K562 (cell line): Measurements from ENCODE around the gene STIM1. TPM values are rescaled to one million over a fixed set of nuclear protein-coding genes. Genes with fewer than 3 reads are reported as not detected.

Experiments
- ARID1B ChIP-seq: fragments of 450-650 bp; IDR thresholded peaks from 2 replicates; pipeline ENCODE4 v1.6.1; 2016; ENCODE audit warnings: antibody characterized with exemption, mild to moderate bottlenecking, inconsistent platforms
- EP400 ChIP-seq: fragments of 450-650 bp; IDR thresholded peaks from 2 replicates; pipeline ENCODE4 v1.6.1; 2017; ENCODE audit warnings: antibody characterized with exemption, mild to moderate bottlenecking, moderate library complexity
- HMG20A ChIP-seq: fragments of 450-650 bp; formaldehyde crosslinking; conservative IDR thresholded peaks from 2 replicates; pipeline ENCODE4 v1.4.0; 2020; ENCODE audit warnings: mild to moderate bottlenecking, mixed read lengths
- KAT2B ChIP-seq: IDR thresholded peaks from one replicate; pipeline ENCODE4 v1.6.1; 2012; ENCODE audit warnings: low read depth, mild to moderate bottlenecking, control low read depth, inconsistent platforms, low read length, moderate library complexity
- MAZ ChIP-seq, 2 experiments: fragments of 450-650 bp in 1 of 2; sonication (generic) in 1 of 2; formaldehyde crosslinking; IDR thresholded peaks in 1 of 2; conservative IDR thresholded peaks in 1 of 2; 2 replicates each; pipeline versions ENCODE4 v1.4.0 to v1.5.0; 2020; ENCODE audit warnings: mild to moderate bottlenecking in 1 of 2, missing genetic modification reagents in 1 of 2
- NFIC ChIP-seq: fragments of 450-650 bp; IDR thresholded peaks from 2 replicates; pipeline ENCODE4 v1.6.1; 2017; ENCODE audit warnings: mild to moderate bottlenecking, inconsistent platforms
- NUFIP1 ChIP-seq: fragments of 450-650 bp; IDR thresholded peaks from 2 replicates; pipeline ENCODE4 v1.6.1; 2018; ENCODE audit not compliant: partially characterized antibody
- RAD51 ChIP-seq: fragments of 450-650 bp; IDR thresholded peaks from 2 replicates; pipeline ENCODE4 v1.7.1; 2016; ENCODE audit warnings: low read depth, mild to moderate bottlenecking, borderline replicate concordance
- RBM17 ChIP-seq: fragments of 200-400 bp; formaldehyde crosslinking; IDR thresholded peaks from 2 replicates; pipeline ENCODE4 v1.6.1; 2017; ENCODE audit warnings: low read depth, mild to moderate bottlenecking, low read length, borderline replicate concordance
- TCF7 ChIP-seq: sonication (generic); IDR thresholded peaks from 2 replicates; pipeline ENCODE4 v1.6.1; 2016; ENCODE audit warnings: antibody characterized with exemption, borderline replicate concordance
- TFAM ChIP-seq: fragments of 250-450 bp; sonication (Bioruptor Pico); conservative IDR thresholded peaks from 2 replicates; pipeline ENCODE4 v1.5.0; 2021; ENCODE audit warnings: mild to moderate bottlenecking, moderate library complexity
- ZNF184 ChIP-seq: sonication (generic); formaldehyde crosslinking; IDR thresholded peaks from 2 replicates; pipeline ENCODE4 v1.5.0; 2020; ENCODE audit warnings: missing genetic modification reagents
- ZNF217 ChIP-seq: sonication (generic); formaldehyde crosslinking; IDR thresholded peaks from 2 replicates; pipeline ENCODE4 v1.8.0; 2022; ENCODE audit warnings: mild to moderate bottlenecking, missing genetic modification reagents
- ZNF23 ChIP-seq: fragments of 250-450 bp; sonication (Bioruptor Pico); IDR thresholded peaks from 2 replicates; pipeline ENCODE4 v1.4.0; 2020; ENCODE audit warnings: mild to moderate bottlenecking
- polyA plus RNA-seq, 8 experiments: library from polyadenylated mRNA; depleted of rRNA in 4 of 8; stranded (reverse) in 5 of 8; unstranded in 3 of 8; fragments of >200 nt; fragmentation: Nextera tagmentation in 2 of 8; fragmentation: Illumina TruSeq in 1 of 8; extraction: Ambion mirVana in 2 of 8; extraction: Trizol in 1 of 8; gene quantifications; 2 replicates each; pipeline versions ENCODE4 v1.2.1 to v1.2.3, GENCODE V29; 2011 to 2014; ENCODE audit warnings: inconsistent platforms in 1 of 8, missing spikeins in 1 of 8
- total RNA-seq, 7 experiments: library from RNA; depleted of rRNA in 6 of 7; stranded (reverse); fragments of >200 nt in 6 of 7; fragmentation: Illumina TruSeq in 2 of 7; extraction: Trizol in 2 of 7; gene quantifications; 2 replicates each; pipeline versions ENCODE4 v1.2.1 to v1.2.3, GENCODE V29; 2011 to 2021; ENCODE audit warnings: low replicate concordance in 1 of 7
- TF ChIP-seq, protein P1 (sequence below): fragments of 250-450 bp; sonication (Bioruptor Pico); IDR thresholded peaks from 2 replicates; pipeline ENCODE4 v1.6.1; 2021; ENCODE audit warnings: mild to moderate bottlenecking
- TF ChIP-seq, protein P2 (sequence below), 2 experiments: fragments of 450-650 bp in 1 of 2; sonication (generic) in 1 of 2; formaldehyde crosslinking in 1 of 2; IDR thresholded peaks; 2 replicates each; pipeline versions ENCODE4 v1.7.1 to v1.9.0; 2016 to 2022; ENCODE audit warnings: inconsistent platforms in 1 of 2, mild to moderate bottlenecking in 1 of 2, missing genetic modification reagents in 1 of 2
- TF ChIP-seq, protein P3 (sequence below), 2 experiments: fragments of 450-650 bp in 1 of 2; sonication (generic) in 1 of 2; formaldehyde crosslinking in 1 of 2; IDR thresholded peaks in 1 of 2; conservative IDR thresholded peaks in 1 of 2; 2 replicates each; pipeline versions ENCODE4 v1.6.1 to v1.8.1; 2016 to 2023; ENCODE audit warnings: mild to moderate bottlenecking in 2 of 2, moderate library complexity in 2 of 2, inconsistent platforms in 1 of 2, missing genetic modification reagents in 1 of 2

STIM1 gene
- total and polyA plus RNA-seq, 9 of the 15 experiments (the other 6 are each of a cell fraction or from before 2014, with no cell fraction given) = 7.7 to 50.5 (median 22.5) TPM

DNA sequence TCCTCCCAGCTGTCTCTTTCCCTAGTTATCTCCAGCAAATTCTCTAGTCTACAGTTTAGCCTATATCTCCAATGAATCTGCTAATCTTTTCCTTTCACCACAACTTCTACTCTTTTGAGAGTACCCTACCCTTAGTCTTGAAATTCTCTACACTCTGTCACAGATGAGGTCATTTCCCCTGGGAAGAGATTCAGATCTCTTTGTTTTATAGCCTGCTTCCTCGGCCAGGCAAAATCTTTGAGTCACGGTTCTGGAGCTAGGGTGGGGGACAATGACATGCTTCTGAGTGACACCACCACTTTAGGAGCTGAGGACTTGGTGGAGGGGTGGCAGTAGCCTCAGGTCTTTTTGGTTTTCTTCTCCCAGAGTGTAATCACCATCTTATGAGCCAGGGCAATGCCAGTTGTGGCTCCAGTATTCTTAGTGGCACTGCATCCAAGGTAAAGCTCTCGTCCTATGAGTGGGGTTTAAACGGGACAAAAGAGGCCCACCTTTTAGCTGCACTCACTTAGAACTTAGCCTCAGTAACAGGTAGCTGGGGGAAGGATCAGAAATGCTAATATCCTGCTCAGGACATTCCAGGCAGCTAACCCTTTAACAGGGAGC is 140.6 kb downstream of the STIM1 start (continued):
- TF ChIP-seq, protein P1, sequence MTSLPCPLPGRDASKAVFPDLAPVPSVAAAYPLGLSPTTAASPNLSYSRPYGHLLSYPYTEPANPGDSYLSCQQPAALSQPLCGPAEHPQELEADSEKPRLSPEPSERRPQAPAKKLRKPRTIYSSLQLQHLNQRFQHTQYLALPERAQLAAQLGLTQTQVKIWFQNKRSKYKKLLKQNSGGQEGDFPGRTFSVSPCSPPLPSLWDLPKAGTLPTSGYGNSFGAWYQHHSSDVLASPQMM (CRISPR knock-in tag) = no peak
- TF ChIP-seq, protein P2, sequence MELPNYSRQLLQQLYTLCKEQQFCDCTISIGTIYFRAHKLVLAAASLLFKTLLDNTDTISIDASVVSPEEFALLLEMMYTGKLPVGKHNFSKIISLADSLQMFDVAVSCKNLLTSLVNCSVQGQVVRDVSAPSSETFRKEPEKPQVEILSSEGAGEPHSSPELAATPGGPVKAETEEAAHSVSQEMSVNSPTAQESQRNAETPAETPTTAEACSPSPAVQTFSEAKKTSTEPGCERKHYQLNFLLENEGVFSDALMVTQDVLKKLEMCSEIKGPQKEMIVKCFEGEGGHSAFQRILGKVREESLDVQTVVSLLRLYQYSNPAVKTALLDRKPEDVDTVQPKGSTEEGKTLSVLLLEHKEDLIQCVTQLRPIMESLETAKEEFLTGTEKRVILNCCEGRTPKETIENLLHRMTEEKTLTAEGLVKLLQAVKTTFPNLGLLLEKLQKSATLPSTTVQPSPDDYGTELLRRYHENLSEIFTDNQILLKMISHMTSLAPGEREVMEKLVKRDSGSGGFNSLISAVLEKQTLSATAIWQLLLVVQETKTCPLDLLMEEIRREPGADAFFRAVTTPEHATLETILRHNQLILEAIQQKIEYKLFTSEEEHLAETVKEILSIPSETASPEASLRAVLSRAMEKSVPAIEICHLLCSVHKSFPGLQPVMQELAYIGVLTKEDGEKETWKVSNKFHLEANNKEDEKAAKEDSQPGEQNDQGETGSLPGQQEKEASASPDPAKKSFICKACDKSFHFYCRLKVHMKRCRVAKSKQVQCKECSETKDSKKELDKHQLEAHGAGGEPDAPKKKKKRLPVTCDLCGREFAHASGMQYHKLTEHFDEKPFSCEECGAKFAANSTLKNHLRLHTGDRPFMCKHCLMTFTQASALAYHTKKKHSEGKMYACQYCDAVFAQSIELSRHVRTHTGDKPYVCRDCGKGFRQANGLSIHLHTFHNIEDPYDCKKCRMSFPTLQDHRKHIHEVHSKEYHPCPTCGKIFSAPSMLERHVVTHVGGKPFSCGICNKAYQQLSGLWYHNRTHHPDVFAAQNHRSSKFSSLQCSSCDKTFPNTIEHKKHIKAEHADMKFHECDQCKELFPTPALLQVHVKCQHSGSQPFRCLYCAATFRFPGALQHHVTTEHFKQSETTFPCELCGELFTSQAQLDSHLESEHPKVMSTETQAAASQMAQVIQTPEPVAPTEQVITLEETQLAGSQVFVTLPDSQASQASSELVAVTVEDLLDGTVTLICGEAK (IDR thresholded peaks at IDR 0.05) = 0 out of 2 replicates have a peak, but pooled peaks have one; percentile 15
- TF ChIP-seq, protein P2 (CRISPR knock-in tag; IDR thresholded peaks at IDR 0.05) = no peak
- no peak for TF ChIP-seq ZNF23
- no peak for TF ChIP-seq KAT2B
- TF ChIP-seq ZNF217 (CRISPR knock-in tag) = no peak
- TF ChIP-seq ARID1B = peak; percentile 79
- TF ChIP-seq, protein P3, sequence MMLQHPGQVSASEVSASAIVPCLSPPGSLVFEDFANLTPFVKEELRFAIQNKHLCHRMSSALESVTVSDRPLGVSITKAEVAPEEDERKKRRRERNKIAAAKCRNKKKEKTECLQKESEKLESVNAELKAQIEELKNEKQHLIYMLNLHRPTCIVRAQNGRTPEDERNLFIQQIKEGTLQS (IDR thresholded peaks at IDR 0.05) = peak; percentile 94
- TF ChIP-seq, protein P3 (CRISPR knock-in tag; conservative IDR thresholded peaks at IDR 0.05) = no peak
- TF ChIP-seq RAD51 = no peak
- no peak for TF ChIP-seq RBM17
- TF ChIP-seq NUFIP1 = no peak
- 0 out of 4 replicates have a peak, but pooled peaks of 1 of the 2 experiments have one; percentile 18 for TF ChIP-seq MAZ (CRISPR knock-in tag; conservative IDR thresholded peaks at IDR 0.05 in 1 of 2, IDR thresholded peaks at IDR 0.05 in 1 of 2)
- no peak for TF ChIP-seq TCF7
- TF ChIP-seq HMG20A (CRISPR knock-in tag) = no peak
- TF ChIP-seq EP400 = peak; percentile 44; the same call in 1 of the 2 replicates
- TF ChIP-seq TFAM (CRISPR knock-in tag) = no peak
- no peak for TF ChIP-seq NFIC
- no peak for TF ChIP-seq ZNF184 (CRISPR knock-in tag)
